Endothelial cell of umbilical vein (primary cell): Measurements from ENCODE around the gene PDK1. TPM values are rescaled to one million over a fixed set of nuclear protein-coding genes. Genes with fewer than 3 reads are reported as not detected.
"Not testable (repeated sequence)": the region's sequence is repeated elsewhere in the genome, so short reads cannot be mapped to it uniquely, and the experiment has no call there.

Experiments
- BruUV-seq: library from RNA; stranded (reverse); fragments of 400-500 nt; replicated peaks from 2 replicates; lab custom pipeline; 2021; lab: Mats Ljungman, UMichigan
- CTCF ChIA-PET: fragments of 300-600, 350-600 bp; sonication (Branson Sonifier 250); formaldehyde crosslinking; loops from one replicate; lab custom pipeline; 2021; ENCODE audit warnings: antibody characterized with exemption, inconsistent platforms; lab: Charles Lee
- POLR2A ChIA-PET: fragments of 300-600, 350-600 bp; sonication (Branson Sonifier 250); formaldehyde crosslinking; loops from one replicate; lab custom pipeline; 2021; ENCODE audit warnings: antibody characterized with exemption, inconsistent platforms; lab: Charles Lee
- DNase-seq: peaks from one replicate; pipeline ENCODE4 v3.0.0-alpha.2; 2011; ENCODE audit warnings: low read depth, low spot score
- FAIRE-seq: peaks from 2 replicates; lab custom pipeline; 2011; peaks lifted over from hg19 to GRCh38; lab: Jason Lieb, UNC
- H2AFZ ChIP-seq: 2 replicates; pipeline ENCODE4 v1.6.0; 2012; ENCODE audit warnings: low read depth, low read length, control low read depth, inconsistent platforms
- H3K27ac ChIP-seq: 2 replicates; pipeline ENCODE4 v1.5.1; 2011; ENCODE audit warnings: low read depth, mild to moderate bottlenecking, control low read depth, low read length, moderate library complexity; ENCODE audit not compliant: insufficient read depth
- H3K27me3 ChIP-seq, 2 experiments: 2 replicates each; pipeline versions ENCODE4 v1.6.0 to v1.6.1; 2011; ENCODE audit warnings: low read length in 2 of 2, mixed read lengths in 1 of 2; ENCODE audit not compliant: control insufficient read depth in 2 of 2, insufficient read depth in 2 of 2
- H3K36me3 ChIP-seq, 2 experiments: 2 replicates in 1 of 2; 3 replicates in 1 of 2; pipeline ENCODE4 v1.5.1; 2011; ENCODE audit warnings: low read length in 2 of 2, mild to moderate bottlenecking in 1 of 2, moderate library complexity in 1 of 2; ENCODE audit not compliant: control insufficient read depth in 2 of 2, insufficient read depth in 2 of 2; ENCODE audit errors: extremely low read depth in 1 of 2
- H3K4me1 ChIP-seq: 3 replicates; pipeline ENCODE4 v1.5.1; 2011; ENCODE audit warnings: mild to moderate bottlenecking, low read length; ENCODE audit not compliant: control insufficient read depth, insufficient read depth; ENCODE audit errors: extremely low read depth
- H3K4me2 ChIP-seq: 2 replicates; pipeline ENCODE4 v1.6.1; 2011; ENCODE audit warnings: low read length, control low read depth, mixed read lengths; ENCODE audit not compliant: insufficient read depth
- H3K4me3 ChIP-seq, 3 experiments: fragments of 200-600 bp in 1 of 3; sonication (generic), shearing (Covaris generic) in 1 of 3; replicated peaks in 1 of 3; 2 replicates each; pipeline ENCODE4 v1.5.1; 2011 to 2016; ENCODE audit warnings: control low read depth in 3 of 3, low read length in 3 of 3, mild to moderate bottlenecking in 2 of 3, inconsistent platforms in 1 of 3, low read depth in 1 of 3, moderate library complexity in 1 of 3; ENCODE audit not compliant: insufficient read depth in 1 of 3
- H3K79me2 ChIP-seq: 2 replicates; pipeline ENCODE4 v1.6.0; 2012; ENCODE audit warnings: low read length, inconsistent platforms; ENCODE audit not compliant: control insufficient read depth, insufficient read depth
- H3K9ac ChIP-seq: replicated peaks from 2 replicates; pipeline ENCODE3; 2011; ENCODE audit warnings: low read length, control low read depth; ENCODE audit not compliant: insufficient read depth; ENCODE audit errors: extremely low read depth
- H3K9me1 ChIP-seq: replicated peaks from 3 replicates; pipeline ENCODE4 v1.6.0; 2011; ENCODE audit warnings: mild to moderate bottlenecking, low read length; ENCODE audit not compliant: control insufficient read depth, insufficient read depth; ENCODE audit errors: extremely low read depth
- H3K9me3 ChIP-seq: replicated peaks from 2 replicates; pipeline ENCODE4 v1.5.1; 2012; ENCODE audit warnings: low read length, inconsistent platforms; ENCODE audit not compliant: control insufficient read depth, insufficient read depth
- H4K20me1 ChIP-seq: replicated peaks from 2 replicates; pipeline ENCODE3; 2011; ENCODE audit warnings: mild to moderate bottlenecking, low read length; ENCODE audit not compliant: control insufficient read depth, insufficient read depth; ENCODE audit errors: extremely low read depth
- EZH2 ChIP-seq: IDR thresholded peaks from 2 replicates; pipeline ENCODE4 v1.6.1; 2012; ENCODE audit warnings: borderline replicate concordance, low read depth, mild to moderate bottlenecking, moderate library complexity, low read length, inconsistent platforms; ENCODE audit not compliant: severe bottlenecking
- FOS ChIP-seq: IDR thresholded peaks from 2 replicates; pipeline ENCODE4 v1.6.1; 2011; ENCODE audit warnings: mild to moderate bottlenecking, low read length, moderate library complexity, borderline replicate concordance; ENCODE audit not compliant: insufficient read depth
- POLR2AphosphoS5 ChIP-seq: IDR thresholded peaks from 2 replicates; pipeline ENCODE4 v1.6.1; 2012; ENCODE audit warnings: low read depth, mild to moderate bottlenecking, control low read depth, low read length, moderate library complexity; ENCODE audit not compliant: insufficient read depth
- dilution Hi-C: fragments of 300-500 bp; cut with MboI; formaldehyde crosslinking; loops from one replicate; pipeline ENCODE4 v1.15.0; 2019; ENCODE audit warnings: low sequenced_read_pairs; ENCODE audit not compliant: extremely low pct_ligation_motif_present
- intact Hi-C: fragments of 100-400 bp; cut with micrococcal nuclease; formaldehyde crosslinking; loops from one replicate; pipeline ENCODE4 v1.10.0; 2022
- polyA plus RNA-seq, 4 experiments: library from polyadenylated mRNA; depleted of rRNA in 3 of 4; stranded (reverse) in 3 of 4; unstranded in 1 of 4; fragments of >200 nt; gene quantifications; 2 replicates each; pipeline versions ENCODE4 v1.2.1 to v1.2.3, GENCODE V29; 2011 to 2012; ENCODE audit warnings: missing spikeins in 1 of 4
- total RNA-seq: library from RNA; stranded (reverse); gene quantifications from 2 replicates; pipeline ENCODE4 v1.2.3, GENCODE V29; 2021

PDK1 gene
- total and polyA plus RNA-seq, 2 donors (not counting 3 experiments of a cell fraction or from before 2014, with no cell fraction given), result 3.7 to 16.9 TPM

GRCh38 chr2:172531309-172531708 lies 24.6 kb upstream of the PDK1 start:
- no peaks in the 10 kb centered on the region for H3K9me3 ChIP-seq
- dilution Hi-C loops (no loop called here), intact Hi-C loops (no loop called here)
- DNase-seq (no peak), FAIRE-seq (no peak)
- H4K20me1 ChIP-seq, result no peaks in the 10 kb centered on the region
- H3K9me1 ChIP-seq, result no peaks in the 10 kb centered on the region
- no peaks in the 10 kb centered on the region for H3K79me2 ChIP-seq
- no peak overlapping the region for H3K27ac ChIP-seq
- BruUV-seq, result no TSS peak
- H3K36me3 ChIP-seq, result no peaks in the 10 kb centered on the region
- POLR2A ChIA-PET, result no interaction called here
- H3K4me3 ChIP-seq, result no peak overlapping the region
- no peaks in the 10 kb centered on the region for H3K27me3 ChIP-seq
- H3K4me2 ChIP-seq, result no peak overlapping the region
- CTCF ChIA-PET, result interaction anchor here (1.1 kb wide), 1 partner anchor 47 kb away, joined by 3 read pairs; no protein-coding TSS in a partner anchor
- H3K4me1 ChIP-seq, result no peaks in the 10 kb centered on the region
- TF ChIP-seq EZH2 (no peak), POLR2AphosphoS5 (no peak), FOS (no peak)
- no peak overlapping the region for H2AFZ ChIP-seq
- H3K9ac ChIP-seq, result no peak overlapping the region

GRCh38 chr2:172532461-172532860 lies 23.4 kb upstream of the PDK1 start:
- CTCF ChIA-PET, H4K20me1 ChIP-seq, H3K27me3 ChIP-seq, H2AFZ ChIP-seq, H3K79me2 ChIP-seq, H3K36me3 ChIP-seq, intact Hi-C loops, H3K27ac ChIP-seq, dilution Hi-C loops, H3K9ac ChIP-seq, BruUV-seq, H3K4me2 ChIP-seq, H3K4me1 ChIP-seq, DNase-seq, FAIRE-seq, H3K9me3 ChIP-seq, H3K4me3 ChIP-seq, H3K9me1 ChIP-seq, POLR2A ChIA-PET: not testable (repeated sequence)
